GM19397 (cell line): ENCODE measurements around the gene TMEM217.
"Not testable (repeated sequence)": the region's sequence is repeated elsewhere in the genome, so short reads cannot be mapped to it uniquely, and the experiment has no call there.

Source experiments
- ATAC-seq: cut with Tn5 transposase; IDR thresholded peaks from one replicate; pipeline ENCODE4 v1.9.1; 2021; ENCODE audit warnings: mild to moderate bottlenecking, moderate library complexity; ENCODE audit not compliant: unreplicated experiment

TMEM217 gene

GRCh38 chr6:37218511-37218910, 39.4 kb downstream of the TMEM217 start:
- no peak for ATAC-seq

- no peak for ATAC-seq
Observed at GRCh38 chr6:37218061-37218460, 39.9 kb downstream of the TMEM217 start.

- no peak for ATAC-seq
Observed at GRCh38 chr6:37212268-37212667, 45.7 kb downstream of the TMEM217 start.

GRCh38 chr6:37210313-37210968, 47.5 kb downstream of the TMEM217 start:
- no peak for ATAC-seq

GRCh38 chr6:37209461-37210205, 48.3 kb downstream of the TMEM217 start:
- ATAC-seq, result no peak

- no peak for ATAC-seq
Observed at GRCh38 chr6:37208793-37209192, 49.2 kb downstream of the TMEM217 start.

GRCh38 chr6:37207903-37208456, 50.0 kb downstream of the TMEM217 start:
- ATAC-seq, result no peak

GRCh38 chr6:37206622-37207021, 51.3 kb downstream of the TMEM217 start:
- no peak for ATAC-seq

GRCh38 chr6:37205997-37206340, 52.0 kb downstream of the TMEM217 start:
- no peak for ATAC-seq

GRCh38 chr6:37205175-37205996, 52.6 kb downstream of the TMEM217 start:
- no peak for ATAC-seq

- ATAC-seq, result no peak
Observed at GRCh38 chr6:37204014-37204751, 53.8 kb downstream of the TMEM217 start.

- ATAC-seq, result no peak
Observed at GRCh38 chr6:37202788-37203491, 55.0 kb downstream of the TMEM217 start.

- no peak for ATAC-seq
Observed at GRCh38 chr6:37201726-37202125, 56.2 kb downstream of the TMEM217 start.

- no peak for ATAC-seq
Observed at GRCh38 chr6:37200085-37200484, 57.9 kb downstream of the TMEM217 start.

- not testable (repeated sequence) for ATAC-seq
Observed at GRCh38 chr6:37196451-37196850, 61.5 kb downstream of the TMEM217 start.

- not testable (repeated sequence) for ATAC-seq
Observed at GRCh38 chr6:37194886-37195285, 63.1 kb downstream of the TMEM217 start.

GRCh38 chr6:37192666-37193065, 65.3 kb downstream of the TMEM217 start:
- ATAC-seq, result no peak

- no peak for ATAC-seq
Observed at GRCh38 chr6:37190159-37190535, 67.8 kb downstream of the TMEM217 start.

- no peak for ATAC-seq
Observed at GRCh38 chr6:37188962-37189510, 68.9 kb downstream of the TMEM217 start.
